SU-DHL-6 (cell line): ENCODE results near the gene UROS.

ENCODE experiments used
- H2AFZ ChIP-seq: fragments of 200-600 bp; sonication (generic); 2 replicates; pipeline ENCODE4 v1.6.1; 2014; ENCODE audit warnings: low read depth, mild to moderate bottlenecking, moderate library complexity, mixed read lengths, antibody characterized with exemption, low read length; ENCODE audit not compliant: severe bottlenecking
- H3F3A ChIP-seq: fragments of 200-600 bp; shearing (Covaris generic); 2 replicates; pipeline ENCODE4 v1.6.0; 2016; ENCODE audit warnings: antibody characterized with exemption, mild to moderate bottlenecking; ENCODE audit not compliant: insufficient read depth
- H3K27ac ChIP-seq: fragments of 200-600 bp; sonication (generic); 2 replicates; pipeline ENCODE4 v1.5.1; 2016; ENCODE audit warnings: low read depth, mild to moderate bottlenecking, low read length, moderate library complexity, mixed read lengths
- H3K27me3 ChIP-seq: fragments of 200-600 bp; sonication (generic), shearing (Covaris generic); 2 replicates; pipeline ENCODE4 v1.6.0; 2014; ENCODE audit warnings: mild to moderate bottlenecking, low read length
- H3K36me3 ChIP-seq: fragments of 200-600 bp; sonication (generic); 2 replicates; pipeline ENCODE4 v1.6.1; 2014; ENCODE audit warnings: mild to moderate bottlenecking, low read length, mixed read lengths
- H3K4me2 ChIP-seq: fragments of 300-600, 200-600 bp; shearing (Covaris generic), sonication (generic); 2 replicates; pipeline ENCODE4 v1.6.0; 2014; ENCODE audit warnings: low read length, low read depth, mild to moderate bottlenecking; ENCODE audit not compliant: poor library complexity, severe bottlenecking
- H3K4me3 ChIP-seq: fragments of 200-600 bp; sonication (generic); 2 replicates; pipeline ENCODE4 v1.5.1; 2014; ENCODE audit warnings: antibody characterized with exemption, low read length, mild to moderate bottlenecking, mixed read lengths; ENCODE audit not compliant: insufficient read depth, poor library complexity, severe bottlenecking
- H3K79me2 ChIP-seq: fragments of 200-600 bp; sonication (generic); 2 replicates; pipeline ENCODE4 v1.6.1; 2014; ENCODE audit warnings: mild to moderate bottlenecking, low read length, moderate library complexity; ENCODE audit not compliant: insufficient read depth
- H3K9ac ChIP-seq: fragments of 200-600 bp; sonication (generic); 2 replicates; pipeline ENCODE4 v1.7.0; 2014; ENCODE audit warnings: mild to moderate bottlenecking, low read length
- H3K9me2 ChIP-seq: fragments of 200-600 bp; sonication (generic); replicated peaks from 2 replicates; pipeline ENCODE4 v1.6.1; 2014; ENCODE audit warnings: low read length; ENCODE audit not compliant: insufficient read depth
- H3K9me3 ChIP-seq: fragments of 200-600 bp; sonication (generic); 2 replicates; pipeline ENCODE4 v1.6.1; 2014; ENCODE audit warnings: low read length, mixed read lengths; ENCODE audit not compliant: insufficient read depth
- H4K20me1 ChIP-seq: fragments of 200-600 bp; sonication (generic); 2 replicates; pipeline ENCODE4 v1.6.1; 2014; ENCODE audit warnings: low read depth, mild to moderate bottlenecking, antibody characterized with exemption, low read length, moderate library complexity, mixed read lengths
- CTCF ChIP-seq: fragments of 200-600 bp; sonication (generic); IDR thresholded peaks from one replicate; pipeline ENCODE4 v1.5.1; 2017; ENCODE audit warnings: antibody characterized with exemption, mild to moderate bottlenecking, low read length, moderate library complexity; ENCODE audit not compliant: insufficient read depth, poor library complexity, severe bottlenecking
- EZH2phosphoT487 ChIP-seq: fragments of 200-600 bp; sonication (generic), shearing (Covaris generic); conservative IDR thresholded peaks from 2 replicates; pipeline ENCODE4 v1.6.1; 2018; ENCODE audit warnings: mild to moderate bottlenecking, antibody characterized with exemption, low read length, moderate library complexity, mixed read lengths

The UROS gene

DNA sequence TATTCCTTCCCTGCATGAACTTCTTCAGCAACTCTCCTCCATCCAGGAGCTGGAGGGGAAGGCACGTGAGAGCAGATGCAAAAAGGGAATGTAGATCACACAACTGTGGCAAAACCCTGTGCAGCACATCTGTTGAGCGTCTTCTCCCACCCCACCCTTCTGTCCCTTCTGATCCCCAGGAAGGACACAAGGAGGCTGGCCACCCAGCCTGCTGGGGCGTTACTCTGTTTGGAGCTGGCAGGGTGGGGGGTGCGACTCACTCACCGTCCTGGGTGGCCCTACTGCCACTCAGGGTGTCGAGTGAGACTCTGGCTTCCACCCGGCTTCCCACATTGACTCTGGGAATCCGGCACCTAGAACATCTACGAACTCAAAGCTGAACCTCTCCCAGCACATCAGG is 37.3 kb downstream of the UROS start:
- Histone ChIP-seq H4K20me1 (no peaks in the 10 kb centered on the region), H3F3A (no peaks in the 10 kb centered on the region), H3K27me3 (no peaks in the 10 kb centered on the region), H3K27ac (no peak overlapping the region), H3K9ac (no peak overlapping the region), H3K9me2 (no peaks in the 10 kb centered on the region), H3K4me2 (no peak overlapping the region), H3K9me3 (no peaks in the 10 kb centered on the region), H3K36me3 (no peaks in the 10 kb centered on the region), H3K79me2 (no peaks in the 10 kb centered on the region), H3K4me3 (no peak overlapping the region), H2AFZ (no peak overlapping the region)
- no peak for TF ChIP-seq EZH2phosphoT487
- TF ChIP-seq CTCF: no peak

DNA sequence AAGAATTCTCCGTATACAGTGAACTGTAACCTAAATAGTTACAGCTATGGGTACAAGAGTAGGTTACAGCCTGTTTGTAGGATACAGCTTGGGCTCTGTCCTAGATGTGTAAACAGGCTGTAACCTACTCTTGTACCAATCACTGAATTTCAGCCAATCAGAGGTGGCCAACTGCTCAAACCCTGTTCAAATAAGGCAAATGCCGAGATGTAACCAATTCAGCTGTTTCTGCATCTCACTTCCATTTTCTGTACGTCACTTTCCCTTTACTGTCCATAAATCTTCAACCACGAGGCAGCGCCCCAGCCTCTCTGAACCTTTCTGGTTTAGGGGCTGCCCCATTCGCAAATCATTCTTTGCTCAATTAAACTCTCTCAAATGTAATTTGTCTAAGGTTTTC is 39.1 kb downstream of the UROS start:
- Histone ChIP-seq H3K36me3 (no peaks in the 10 kb centered on the region), H3K27ac (no peak overlapping the region), H2AFZ (no peak overlapping the region), H3F3A (no peaks in the 10 kb centered on the region), H3K79me2 (no peaks in the 10 kb centered on the region), H3K9me2 (no peaks in the 10 kb centered on the region), H3K4me3 (no peak overlapping the region), H3K4me2 (no peak overlapping the region), H3K27me3 (no peaks in the 10 kb centered on the region), H3K9ac (no peak overlapping the region), H3K9me3 (no peaks in the 10 kb centered on the region), H4K20me1 (no peaks in the 10 kb centered on the region)
- TF ChIP-seq CTCF: no peak
- no peak for TF ChIP-seq EZH2phosphoT487

DNA sequence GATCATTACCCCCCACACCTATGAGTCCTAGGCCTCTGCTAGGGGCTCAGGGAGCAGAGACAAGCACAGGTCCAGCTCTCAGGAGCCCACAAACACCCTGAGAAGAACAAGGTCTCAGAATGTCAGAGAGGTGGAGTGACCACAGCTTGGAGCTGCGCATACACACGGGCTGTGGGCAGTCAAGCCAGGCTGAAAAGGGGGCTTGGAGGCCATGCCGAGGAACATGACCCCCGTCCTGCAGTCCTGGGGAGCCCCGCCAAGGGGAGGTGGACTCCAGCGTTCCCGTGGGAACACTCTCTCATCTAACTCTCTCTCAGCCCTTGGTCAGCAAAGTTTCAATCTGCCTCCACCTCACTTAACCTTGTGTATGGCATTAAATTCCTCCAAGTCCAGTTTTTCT is 39.6 kb downstream of the UROS start:
- Histone ChIP-seq H3K4me2 (no peak overlapping the region), H3F3A (no peaks in the 10 kb centered on the region), H2AFZ (no peak overlapping the region), H3K27ac (no peak overlapping the region), H4K20me1 (no peaks in the 10 kb centered on the region), H3K4me3 (no peak overlapping the region), H3K27me3 (no peaks in the 10 kb centered on the region), H3K36me3 (no peaks in the 10 kb centered on the region), H3K9me3 (no peaks in the 10 kb centered on the region), H3K79me2 (no peaks in the 10 kb centered on the region), H3K9me2 (no peaks in the 10 kb centered on the region), H3K9ac (no peak overlapping the region)
- TF ChIP-seq CTCF (no peak), EZH2phosphoT487 (no peak)

- Histone ChIP-seq H3F3A (no peaks in the 10 kb centered on the region), H4K20me1 (no peaks in the 10 kb centered on the region), H3K9ac (no peak overlapping the region), H2AFZ (no peak overlapping the region), H3K27ac (no peak overlapping the region), H3K4me3 (no peak overlapping the region), H3K9me3 (no peaks in the 10 kb centered on the region), H3K27me3 (no peaks in the 10 kb centered on the region), H3K79me2 (no peaks in the 10 kb centered on the region), H3K9me2 (no peaks in the 10 kb centered on the region), H3K36me3 (no peaks in the 10 kb centered on the region), H3K4me2 (no peak overlapping the region)
- no peak for TF ChIP-seq CTCF
- TF ChIP-seq EZH2phosphoT487: no peak
Observed at GRCh38 chr10:125782616-125783015, 40.4 kb downstream of the UROS start.
